Ovary (tissue), 3 donors: ENCODE results near the gene RGS16.

Experiments used
- EP300 ChIP-seq: sonication (generic); formaldehyde crosslinking; IDR thresholded peaks from one replicate; pipeline ENCODE4 v1.6.1; 2017; ENCODE audit warnings: antibody characterized with exemption
- POLR2A ChIP-seq: fragments of 450-650 bp; IDR thresholded peaks from one replicate; pipeline ENCODE4 v1.6.1; 2017; ENCODE audit warnings: antibody characterized with exemption, mild to moderate bottlenecking, moderate library complexity
- TF ChIP-seq, protein P1 (sequence below), 3 donors: fragments of 450-650 bp in 2 of 3; fragments of 200-600 bp in 1 of 3; IDR thresholded peaks; one replicate each; pipeline versions ENCODE4 v1.5.1 to v1.8.0; 2016 to 2022; ENCODE audit warnings: antibody characterized with exemption in 3 of 3, mild to moderate bottlenecking in 1 of 3
- donor health status: DM: no; HTN: no; CAD: no.

- TF ChIP-seq, protein P1, sequence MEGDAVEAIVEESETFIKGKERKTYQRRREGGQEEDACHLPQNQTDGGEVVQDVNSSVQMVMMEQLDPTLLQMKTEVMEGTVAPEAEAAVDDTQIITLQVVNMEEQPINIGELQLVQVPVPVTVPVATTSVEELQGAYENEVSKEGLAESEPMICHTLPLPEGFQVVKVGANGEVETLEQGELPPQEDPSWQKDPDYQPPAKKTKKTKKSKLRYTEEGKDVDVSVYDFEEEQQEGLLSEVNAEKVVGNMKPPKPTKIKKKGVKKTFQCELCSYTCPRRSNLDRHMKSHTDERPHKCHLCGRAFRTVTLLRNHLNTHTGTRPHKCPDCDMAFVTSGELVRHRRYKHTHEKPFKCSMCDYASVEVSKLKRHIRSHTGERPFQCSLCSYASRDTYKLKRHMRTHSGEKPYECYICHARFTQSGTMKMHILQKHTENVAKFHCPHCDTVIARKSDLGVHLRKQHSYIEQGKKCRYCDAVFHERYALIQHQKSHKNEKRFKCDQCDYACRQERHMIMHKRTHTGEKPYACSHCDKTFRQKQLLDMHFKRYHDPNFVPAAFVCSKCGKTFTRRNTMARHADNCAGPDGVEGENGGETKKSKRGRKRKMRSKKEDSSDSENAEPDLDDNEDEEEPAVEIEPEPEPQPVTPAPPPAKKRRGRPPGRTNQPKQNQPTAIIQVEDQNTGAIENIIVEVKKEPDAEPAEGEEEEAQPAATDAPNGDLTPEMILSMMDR (IDR thresholded peaks at IDR 0.05): no peak
- TF ChIP-seq POLR2A (no peak), EP300 (no peak)
Measured at GRCh38 chr1:182611326-182611725, 7.1 kb upstream of the RGS16 start.
